K562 (cell line): ENCODE data around the gene GNAT2.

Source experiments
- BRCA1 ChIP-seq, 2 experiments: fragments of 450-650 bp in 1 of 2; sonication (generic) in 1 of 2; formaldehyde crosslinking in 1 of 2; IDR thresholded peaks; 2 replicates each; pipeline versions ENCODE4 v1.5.0 to v1.6.1; 2017 to 2020; ENCODE audit warnings: mild to moderate bottlenecking in 1 of 2, missing genetic modification reagents in 1 of 2
- ZFX ChIP-seq: sonication (generic); formaldehyde crosslinking; IDR thresholded peaks from 2 replicates; pipeline ENCODE4 v1.8.0; 2022; ENCODE audit warnings: mild to moderate bottlenecking, missing genetic modification reagents, moderate library complexity
- TF ChIP-seq, protein P1 (sequence below), 3 experiments: fragments of 200-800 bp in 1 of 3; sonication (Bioruptor generic) in 1 of 3; sonication (generic) in 1 of 3; formaldehyde crosslinking in 1 of 3; IDR thresholded peaks; 2 replicates each; pipeline versions ENCODE4 v1.6.1 to v1.8.0; 2016 to 2022; ENCODE audit warnings: mild to moderate bottlenecking in 2 of 3, missing compliant biosample characterization in 2 of 3, missing genetic modification characterization in 2 of 3, missing genetic modification reagents in 1 of 3

- TF ChIP-seq, protein P1, sequence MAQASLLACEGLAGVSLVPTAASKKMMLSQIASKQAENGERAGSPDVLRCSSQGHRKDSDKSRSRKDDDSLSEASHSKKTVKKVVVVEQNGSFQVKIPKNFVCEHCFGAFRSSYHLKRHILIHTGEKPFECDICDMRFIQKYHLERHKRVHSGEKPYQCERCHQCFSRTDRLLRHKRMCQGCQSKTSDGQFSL (CRISPR knock-in tag; IDR thresholded peaks at IDR 0.05): no peak
- TF ChIP-seq, protein P1 (tag; IDR thresholded peaks at IDR 0.05): no peak
- TF ChIP-seq ZFX (CRISPR knock-in tag) (no peak), BRCA1 (IDR thresholded peaks at IDR 0.05) (no peak), BRCA1 (CRISPR knock-in tag; IDR thresholded peaks at IDR 0.05) (no peak)
These were observed 37.4 kb downstream of the GNAT2 start for GRCh38 chr1:109582021-109582420.
